Measurements from ENCODE around the gene IARS2. TPM values are rescaled to one million over a fixed set of nuclear protein-coding genes. Genes with fewer than 3 reads are reported as not detected.
"Not testable (repeated sequence)": the region's sequence is repeated elsewhere in the genome, so short reads cannot be mapped to it uniquely, and the experiment has no call there.

Gene IARS2
- total RNA-seq, 1 donor from 2014 or later: 37.6 TPM

DNA sequence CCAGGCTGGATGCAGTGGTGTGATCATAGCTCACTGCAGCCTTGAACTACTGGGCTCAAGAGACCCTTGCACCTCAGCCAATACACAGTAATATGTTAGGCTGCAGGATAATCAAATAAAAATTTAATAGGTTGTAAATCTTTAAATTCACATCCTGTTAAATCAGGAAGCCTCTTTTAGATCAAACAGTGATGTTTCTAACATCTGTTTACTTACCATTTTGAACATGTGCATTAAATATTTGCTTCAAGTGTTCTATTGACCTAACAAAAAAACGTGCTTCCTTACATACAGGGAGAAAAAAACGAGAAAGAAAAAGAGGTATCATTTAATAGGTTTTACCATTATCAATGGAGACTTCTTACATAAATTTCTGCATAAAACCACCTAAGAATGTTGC, 70.6 kb downstream of the IARS2 start:
- no peak overlapping the region for H3K4me3 ChIP-seq
- H3K9me3 ChIP-seq: no peaks in the 10 kb centered on the region
- no peak for DNase-seq (ENCODE audit: extremely low spot score in 2 of 2)
- H3K4me1 ChIP-seq: no peaks in the 10 kb centered on the region
- H3K27ac ChIP-seq: no peak overlapping the region
- no peaks in the 10 kb centered on the region for H3K27me3 ChIP-seq
- H3K36me3 ChIP-seq: peaks cover 0 to 24% of the 10 kb centered on the region in 2 donors
- intact Hi-C loops (cut with DNase I): loop anchor here (5.0 kb wide), 1 partner anchor 1497 kb away; no protein-coding TSS in a partner anchor
- no peak for TF ChIP-seq POLR2AphosphoS5 (IDR thresholded peaks at IDR 0.05; ENCODE audit: insufficient read depth in 1 of 2, low read depth in 1 of 2)
- TF ChIP-seq CTCF (IDR thresholded peaks at IDR 0.05): no peak
- no peak for TF ChIP-seq POLR2A (IDR thresholded peaks at IDR 0.05)

DNA sequence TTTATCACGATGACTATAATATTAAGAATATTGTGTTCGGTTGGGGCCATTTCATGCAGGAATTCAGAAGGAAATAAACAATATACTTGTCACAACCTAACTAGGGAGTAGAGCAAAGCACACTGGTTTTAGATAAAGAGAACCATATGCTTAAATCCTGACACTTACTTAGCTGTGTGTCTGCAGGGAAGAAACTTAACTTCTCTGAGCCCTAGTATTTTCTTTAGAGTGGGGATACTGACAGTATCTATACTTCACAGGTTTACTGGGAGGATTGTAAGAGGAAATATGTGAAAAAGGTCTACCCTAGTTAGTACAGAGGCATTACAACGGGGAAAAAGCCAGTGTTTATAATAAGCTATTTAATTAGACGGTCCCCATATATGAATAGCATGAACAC, 72.9 kb downstream of the IARS2 start:
- Histone ChIP-seq H3K36me3 (peaks cover 0 to 43% of the 10 kb centered on the region in 2 donors), H3K27ac (no peak overlapping the region)
- DNase-seq (ENCODE audit: extremely low spot score in 2 of 2): no peak

GRCh38 chr1:220169887-220170286, 76.0 kb downstream of the IARS2 start:
- peaks cover 0 to 45% of the 10 kb centered on the region in 2 donors for H3K36me3 ChIP-seq
- H3K27ac ChIP-seq; intact Hi-C loops (cut with DNase I); H3K4me1 ChIP-seq; H3K4me3 ChIP-seq; H3K27me3 ChIP-seq; DNase-seq (ENCODE audit: extremely low spot score in 2 of 2); H3K9me3 ChIP-seq: not testable (repeated sequence)

More for the DNA sequence above, 72.9 kb downstream of the IARS2 start:
- intact Hi-C loops (cut with DNase I): no loop called here
- Histone ChIP-seq H3K9me3 (no peaks in the 10 kb centered on the region), H3K27me3 (no peaks in the 10 kb centered on the region), H3K4me3 (no peak overlapping the region), H3K4me1 (no peaks in the 10 kb centered on the region)
- TF ChIP-seq POLR2AphosphoS5 (IDR thresholded peaks at IDR 0.05; ENCODE audit: insufficient read depth in 1 of 2, low read depth in 1 of 2): no peak

DNA sequence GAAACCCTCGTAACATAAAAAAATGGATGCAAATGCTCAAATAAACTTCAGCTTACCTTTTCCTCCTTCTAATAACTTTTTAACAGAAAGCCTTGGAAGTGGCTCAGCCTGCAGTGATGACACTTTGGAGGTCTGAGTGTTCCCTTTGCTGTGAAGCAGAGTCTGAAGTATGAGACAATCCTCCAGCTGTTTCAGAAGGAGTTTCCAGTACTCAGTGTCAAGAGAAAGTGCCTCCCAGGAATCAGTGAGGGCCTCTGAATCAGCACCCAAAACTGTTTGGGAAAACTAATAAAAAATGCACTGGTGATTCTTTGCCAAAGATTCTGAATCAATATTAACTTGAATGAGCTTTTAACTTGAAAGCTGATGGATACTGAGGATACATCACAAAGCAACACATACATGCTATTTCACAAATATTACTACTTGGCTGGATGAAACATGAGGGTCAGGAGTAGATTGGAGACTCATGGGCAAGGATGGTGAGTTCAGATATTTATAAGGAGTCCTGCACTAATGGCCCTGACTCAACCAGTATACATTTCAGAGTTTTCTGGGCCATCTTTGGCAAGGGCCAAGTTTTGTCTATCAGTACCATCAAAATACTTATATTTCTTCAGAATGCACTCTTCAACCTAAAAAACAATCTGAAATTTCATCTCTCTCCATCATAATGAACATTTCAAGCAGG, 77.0 kb downstream of the IARS2 start:
- Histone ChIP-seq H3K4me3 (no peak overlapping the region), H3K27ac (no peak overlapping the region), H3K9me3 (no peaks in the 10 kb centered on the region), H3K36me3 (peaks cover 0 to 45% of the 10 kb centered on the region in 2 donors), H3K27me3 (no peaks in the 10 kb centered on the region), H3K4me1 (no peaks in the 10 kb centered on the region)
- intact Hi-C loops (cut with DNase I): no loop called here
- TF ChIP-seq CTCF (IDR thresholded peaks at IDR 0.05) (no peak), POLR2AphosphoS5 (IDR thresholded peaks at IDR 0.05; ENCODE audit: insufficient read depth in 1 of 2, low read depth in 1 of 2) (no peak)
- DNase-seq (ENCODE audit: extremely low spot score in 2 of 2): no peak

DNA sequence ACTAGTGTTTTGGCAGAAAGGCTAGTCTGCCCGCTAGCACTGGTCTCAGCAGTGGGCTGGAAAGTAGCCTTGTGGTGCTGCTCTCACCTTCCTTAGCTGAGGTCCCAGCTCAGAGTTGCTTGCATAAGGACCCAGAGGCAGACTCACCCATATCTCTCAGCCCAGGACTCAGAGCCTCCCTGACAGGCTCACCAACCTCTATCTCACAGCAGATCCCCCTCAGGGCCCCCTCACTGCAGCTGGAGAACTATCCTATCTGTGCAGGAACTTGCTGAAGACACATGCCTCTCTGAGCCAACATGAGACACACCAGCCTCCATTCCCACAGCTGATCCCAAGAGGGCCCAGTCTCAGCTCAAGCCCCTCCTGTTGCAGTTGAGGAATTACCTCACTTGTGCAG, 82.6 kb downstream of the IARS2 start:
- Histone ChIP-seq H3K4me1 (no peaks in the 10 kb centered on the region), H3K4me3 (no peak overlapping the region), H3K36me3 (peaks cover 0 to 17% of the 10 kb centered on the region in 2 donors), H3K27ac (no peak overlapping the region), H3K9me3 (no peaks in the 10 kb centered on the region), H3K27me3 (no peaks in the 10 kb centered on the region)
- TF ChIP-seq POLR2A (IDR thresholded peaks at IDR 0.05) (no peak), POLR2AphosphoS5 (IDR thresholded peaks at IDR 0.05; ENCODE audit: insufficient read depth in 1 of 2, low read depth in 1 of 2) (no peak), CTCF (IDR thresholded peaks at IDR 0.05) (no peak)
- intact Hi-C loops (cut with DNase I): no loop called here
- DNase-seq (ENCODE audit: extremely low spot score in 2 of 2): no peak

DNA sequence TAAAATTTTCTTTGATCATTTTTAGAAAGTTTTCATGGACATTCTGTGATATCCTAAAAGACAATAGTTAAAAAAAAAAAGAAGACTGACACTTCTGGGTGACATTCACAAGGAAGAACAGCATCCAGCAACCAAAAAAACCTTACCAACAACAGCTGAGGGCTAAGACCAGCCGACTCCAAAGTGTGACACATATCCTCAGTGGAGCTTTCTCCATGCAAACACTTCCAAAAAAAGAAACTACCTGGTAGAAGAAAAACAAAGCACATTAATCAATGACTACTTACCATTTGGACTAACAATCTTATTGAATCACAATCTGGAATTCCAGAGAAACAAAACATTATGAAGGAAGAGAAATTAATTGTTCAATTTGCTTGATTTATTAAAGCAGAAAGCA, 88.2 kb downstream of the IARS2 start:
- Histone ChIP-seq H3K36me3 (peaks cover 0 to 27% of the 10 kb centered on the region in 2 donors), H3K4me1 (no peaks in the 10 kb centered on the region), H3K9me3 (no peaks in the 10 kb centered on the region), H3K4me3 (no peak overlapping the region), H3K27me3 (no peaks in the 10 kb centered on the region), H3K27ac (no peak overlapping the region)
- no peak for DNase-seq (ENCODE audit: extremely low spot score in 2 of 2)
- TF ChIP-seq POLR2AphosphoS5 (IDR thresholded peaks at IDR 0.05; ENCODE audit: insufficient read depth in 1 of 2, low read depth in 1 of 2) (no peak), CTCF (IDR thresholded peaks at IDR 0.05) (no peak), POLR2A (IDR thresholded peaks at IDR 0.05) (no peak)
- intact Hi-C loops (cut with DNase I): no loop called here

Data from vagina (tissue), 2 donors.